Ramos (cell line): ENCODE results near the gene CYP39A1.

Experiments
- in situ Hi-C: fragments of 300-500 bp; cut with MboI; formaldehyde crosslinking; loops from one replicate; pipeline ENCODE4 v1.14.3; 2022; ENCODE audit warnings: low sequenced_read_pairs; ENCODE audit not compliant: unreplicated experiment

The CYP39A1 gene

DNA sequence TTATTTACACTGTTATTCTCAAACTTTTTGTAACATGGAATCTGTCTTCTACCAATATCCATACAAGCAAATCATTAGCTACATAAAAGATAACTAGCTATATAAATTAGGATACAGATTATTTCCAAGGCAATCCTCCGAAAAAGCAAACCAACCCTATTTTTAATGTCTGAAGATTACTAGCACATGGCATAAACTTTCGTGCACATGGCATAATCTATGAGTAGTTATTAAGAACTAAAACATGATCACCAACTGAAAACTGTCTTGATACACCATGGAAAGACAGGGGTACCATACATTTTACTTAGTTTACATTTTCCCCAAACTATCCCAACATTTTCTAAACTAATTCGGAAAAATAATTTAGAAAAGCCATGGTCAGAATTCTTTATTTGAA is 54.4 kb downstream of the CYP39A1 start:
- in situ Hi-C loops = no loop called here

DNA sequence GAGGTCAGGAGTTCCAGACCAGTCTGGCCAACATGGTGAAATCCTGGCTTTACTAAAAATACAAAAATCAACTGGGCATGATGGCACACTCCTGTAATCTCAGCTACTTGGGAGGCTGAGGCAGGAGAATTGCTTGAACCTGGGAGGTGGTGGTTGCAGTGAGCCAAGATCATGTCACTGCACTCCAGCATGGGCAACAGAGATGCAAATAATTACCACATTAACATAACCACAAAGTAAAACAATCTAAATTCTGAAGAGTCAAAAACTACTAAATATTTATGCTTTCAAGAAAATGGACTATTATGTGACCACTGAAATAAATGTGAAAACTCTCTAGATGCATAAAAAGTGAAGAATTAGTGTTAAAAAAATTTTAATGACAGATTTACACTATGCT is 59.9 kb downstream of the CYP39A1 start:
- in situ Hi-C loops = no loop called here

DNA sequence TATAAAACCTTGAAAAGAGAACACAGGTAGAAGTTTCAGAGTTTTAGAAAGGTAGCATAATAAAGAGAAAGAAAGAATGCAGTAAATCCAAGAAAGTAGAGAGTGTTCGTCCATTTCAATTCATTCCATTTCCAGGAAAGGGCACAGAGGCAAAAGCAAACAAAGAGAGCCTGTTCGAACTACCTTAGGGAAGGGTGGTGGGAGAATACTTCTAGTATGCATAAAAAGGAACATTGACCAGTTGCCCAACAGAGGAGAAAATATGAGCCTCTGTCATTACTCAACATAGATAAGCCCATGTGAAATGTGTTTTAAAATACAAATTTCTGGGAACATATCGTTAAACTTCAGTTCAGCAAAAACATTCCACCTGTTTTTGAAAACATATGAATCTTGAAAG is 60.6 kb downstream of the CYP39A1 start:
- in situ Hi-C loops = no loop called here

DNA sequence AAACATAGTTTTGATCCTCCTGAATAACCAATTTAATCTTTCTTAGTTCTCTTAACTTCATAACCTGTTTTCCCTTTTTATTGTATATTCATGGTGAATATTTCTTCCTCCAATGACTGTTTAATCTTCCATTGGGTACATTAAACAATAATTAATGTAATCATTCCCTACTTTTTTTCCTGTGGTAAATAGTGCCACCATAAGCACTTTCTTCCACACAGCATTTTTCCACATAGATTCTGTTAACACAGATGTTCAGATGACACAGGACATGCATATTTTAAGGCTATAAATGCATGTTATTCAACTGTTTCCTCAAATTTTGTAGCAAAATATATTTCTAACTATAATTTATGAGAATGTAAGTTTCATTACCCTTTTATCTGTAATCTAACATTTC is 61.9 kb downstream of the CYP39A1 start:
- in situ Hi-C loops = no loop called here

DNA sequence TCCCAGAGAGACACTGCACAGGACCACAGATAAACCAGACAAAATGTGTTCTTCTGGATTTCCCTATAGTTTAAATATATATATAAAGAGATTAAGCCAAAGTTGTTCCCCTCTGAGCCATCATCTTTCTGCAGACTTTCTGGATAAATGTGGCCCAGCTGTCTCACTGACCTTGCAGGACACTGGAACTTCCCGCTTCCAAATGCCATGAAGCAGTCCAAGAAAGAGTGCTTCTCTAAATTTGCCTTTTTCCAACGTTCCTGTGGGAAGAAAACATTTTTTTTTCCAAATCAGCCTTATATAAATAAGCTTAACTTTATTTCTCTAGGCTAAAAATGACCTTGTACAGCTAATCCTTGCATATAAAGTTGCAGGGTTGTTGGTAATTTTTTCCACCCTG is 65.7 kb downstream of the CYP39A1 start:
- in situ Hi-C loops = no loop called here

DNA sequence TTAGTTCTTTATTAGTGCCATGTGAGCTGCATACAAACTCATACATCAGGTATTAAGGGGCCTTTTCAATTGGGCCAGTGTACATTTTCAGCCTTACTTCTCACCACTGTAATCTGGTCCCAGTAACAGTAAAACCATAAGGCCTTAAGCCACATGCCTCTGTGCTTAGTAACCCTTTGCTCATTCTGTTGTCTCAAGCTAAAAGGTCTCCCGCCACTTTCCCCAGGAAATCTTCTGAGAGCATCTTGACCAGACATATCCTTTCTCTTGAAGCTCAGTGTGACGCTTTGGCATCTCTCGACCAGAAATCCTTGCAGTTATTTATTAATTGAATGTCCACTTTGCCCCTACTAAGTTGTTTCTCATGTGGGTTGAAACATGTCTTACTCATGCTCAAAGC is 68.0 kb downstream of the CYP39A1 start:
- in situ Hi-C loops = no loop called here

DNA sequence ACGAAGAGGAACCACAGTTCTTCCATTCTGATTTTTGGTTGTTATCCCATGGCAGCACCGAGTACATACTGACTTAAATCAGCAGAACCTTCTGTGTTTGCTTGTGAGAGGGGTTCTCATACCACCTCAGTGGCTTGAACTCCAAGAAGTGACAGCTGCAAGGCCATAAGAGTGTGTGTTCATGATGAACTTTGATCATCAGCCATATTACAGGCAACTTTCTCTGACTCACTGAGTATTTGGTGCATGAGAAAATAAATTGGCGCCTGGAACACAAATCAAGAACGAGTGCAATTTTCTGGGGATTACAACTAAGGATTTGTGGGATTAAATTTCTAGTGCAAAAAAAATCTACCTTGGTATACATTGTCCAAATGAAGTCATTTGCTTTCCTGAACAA is 68.9 kb downstream of the CYP39A1 start:
- in situ Hi-C loops = no loop called here

DNA sequence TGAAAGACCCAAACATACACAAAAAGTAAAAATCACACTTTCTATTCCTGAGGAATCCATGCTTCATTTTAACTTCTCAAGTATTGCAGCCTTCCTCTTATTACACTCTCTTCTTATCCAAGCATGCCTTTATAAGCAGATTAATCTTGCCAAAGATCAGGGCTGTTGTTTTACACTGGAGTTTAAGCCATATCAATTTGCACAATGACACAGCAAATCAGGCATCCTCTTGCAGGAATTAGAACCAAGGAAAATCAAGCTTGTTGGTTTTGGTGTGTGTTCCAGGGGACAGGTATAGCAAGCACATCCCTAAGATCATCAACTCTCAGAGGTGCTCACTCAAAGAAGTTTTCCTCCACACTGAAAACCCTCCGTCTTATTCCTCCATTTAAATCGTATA is 69.5 kb downstream of the CYP39A1 start:
- in situ Hi-C loops = no loop called here

DNA sequence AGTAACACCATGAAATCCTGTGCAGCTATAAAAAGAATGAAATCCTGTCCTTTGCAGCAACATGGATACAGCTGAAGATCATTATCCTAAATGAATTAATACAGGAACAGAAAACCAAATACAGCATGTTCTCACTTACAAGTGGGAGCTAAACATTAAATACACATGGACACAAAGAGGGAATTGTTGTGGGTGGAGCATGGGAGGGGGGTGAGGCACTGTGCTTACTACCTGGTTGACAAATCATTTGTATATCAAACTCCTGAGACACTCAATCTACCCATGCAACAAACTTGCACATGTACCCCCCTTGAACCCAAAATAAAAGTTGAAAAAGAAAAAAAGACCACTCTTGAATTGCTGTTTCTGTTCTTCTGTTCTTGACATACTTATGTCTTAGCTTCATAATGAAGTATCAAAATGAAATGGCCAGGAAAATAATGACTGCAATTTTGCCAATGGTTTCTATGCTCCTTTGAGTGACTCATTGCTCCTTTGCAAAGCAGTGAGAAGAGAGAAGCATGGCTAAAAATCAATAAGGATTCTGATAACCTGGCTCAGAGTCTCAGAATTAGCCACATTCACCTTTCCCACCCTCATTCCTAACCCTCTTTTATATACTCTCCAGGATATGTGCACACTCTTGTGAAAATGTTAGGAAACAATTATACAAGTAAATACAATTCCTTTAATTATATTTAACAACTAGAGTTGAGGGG is 71.0 kb downstream of the CYP39A1 start:
- in situ Hi-C loops = no loop called here

DNA sequence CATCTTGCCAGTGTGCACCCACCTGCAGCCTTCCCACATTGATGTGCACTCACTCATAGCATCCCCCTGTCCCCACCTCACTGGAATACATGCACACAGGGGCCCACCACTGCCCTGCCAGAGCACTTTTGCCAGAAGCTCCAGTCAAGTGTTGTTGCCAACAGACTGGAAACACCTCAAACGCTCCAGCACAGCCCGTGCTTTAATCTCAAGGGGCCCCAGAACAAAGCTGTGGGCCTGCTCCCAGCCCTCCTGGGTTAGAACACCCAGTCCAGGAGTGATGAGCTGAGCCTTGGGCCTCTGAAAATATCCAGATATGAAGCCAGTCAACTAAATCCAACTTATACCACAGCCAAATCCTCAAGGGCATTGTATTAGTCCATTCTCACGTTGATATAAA is 77.1 kb downstream of the CYP39A1 start:
- in situ Hi-C loops = no loop called here

DNA sequence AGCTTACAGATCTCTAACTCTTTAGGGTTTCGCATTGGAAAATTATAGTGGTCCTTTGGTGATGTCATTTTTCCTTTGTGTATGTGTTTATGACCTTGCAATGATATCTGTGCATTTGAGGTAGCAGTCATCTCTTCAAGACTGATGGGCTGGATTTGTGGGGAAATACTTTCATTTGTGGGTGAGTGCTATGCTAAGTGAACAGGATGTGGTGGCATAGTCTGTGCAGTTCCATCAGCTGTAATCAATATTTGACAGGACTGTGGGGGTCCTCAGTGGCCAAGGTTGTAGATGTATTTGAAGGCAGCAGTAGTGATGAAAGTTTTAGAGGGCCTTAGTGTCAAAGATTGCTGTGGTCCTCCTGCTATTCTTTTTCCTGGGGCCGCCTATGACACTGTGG is 79.5 kb downstream of the CYP39A1 start:
- in situ Hi-C loops = no loop called here

DNA sequence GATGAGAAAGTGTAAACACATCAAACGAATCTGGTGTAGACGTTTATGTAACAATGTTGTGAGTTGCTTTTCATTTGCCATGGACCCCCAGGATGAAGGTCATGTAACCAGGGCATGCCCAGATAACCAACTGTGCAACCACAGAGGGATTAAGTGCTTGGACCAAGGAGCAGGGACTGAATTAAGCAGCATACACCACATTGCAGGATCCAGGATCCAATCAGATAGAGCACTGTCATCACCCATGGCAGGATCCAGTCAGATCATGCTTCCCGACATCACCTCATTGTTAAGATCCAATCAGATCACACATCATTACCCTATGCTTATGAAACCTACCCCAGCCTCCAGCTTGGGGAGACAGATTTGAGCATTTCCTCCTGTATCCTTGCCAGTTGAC is 87.1 kb downstream of the CYP39A1 start:
- in situ Hi-C loops = no loop called here

DNA sequence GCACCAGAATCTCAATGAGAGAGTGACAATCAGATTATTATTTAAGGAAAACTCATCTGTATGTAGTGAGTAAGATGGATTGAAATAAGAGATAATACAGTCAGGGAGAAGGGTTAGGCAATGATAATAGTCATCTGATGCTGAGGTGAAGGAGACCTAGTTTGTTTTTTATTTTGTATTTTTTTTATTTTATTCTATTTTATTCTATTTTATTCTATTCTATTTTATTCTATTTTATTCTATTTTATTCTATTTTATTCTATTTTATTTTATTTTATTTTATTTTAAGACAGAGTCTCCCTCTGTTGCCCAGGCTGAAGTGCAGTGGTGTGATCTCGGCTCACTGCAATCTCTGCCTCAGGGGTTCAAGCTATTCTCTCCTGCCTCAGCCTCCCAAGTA is 88.7 kb downstream of the CYP39A1 start:
- in situ Hi-C loops = no loop called here

DNA sequence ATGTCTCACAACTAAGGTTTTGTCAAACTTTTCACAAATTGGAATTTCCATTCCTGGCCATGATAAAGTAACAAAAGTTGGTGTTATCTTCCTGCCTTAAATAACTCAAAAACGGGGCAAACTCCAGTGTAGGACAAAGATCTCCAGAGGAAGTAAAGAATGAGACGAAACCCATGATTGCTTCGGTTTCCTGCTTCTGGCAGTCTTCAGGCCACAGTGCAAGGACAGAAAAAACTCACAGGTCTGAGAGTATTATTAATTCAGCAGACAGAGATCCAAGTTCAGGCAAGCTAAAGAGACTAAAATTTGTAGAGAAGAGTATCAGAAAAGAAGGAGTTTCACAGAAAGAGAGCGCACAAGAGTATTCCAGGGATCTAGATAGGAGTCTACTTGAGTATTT is 96.6 kb downstream of the CYP39A1 start:
- in situ Hi-C loops = no loop called here

DNA sequence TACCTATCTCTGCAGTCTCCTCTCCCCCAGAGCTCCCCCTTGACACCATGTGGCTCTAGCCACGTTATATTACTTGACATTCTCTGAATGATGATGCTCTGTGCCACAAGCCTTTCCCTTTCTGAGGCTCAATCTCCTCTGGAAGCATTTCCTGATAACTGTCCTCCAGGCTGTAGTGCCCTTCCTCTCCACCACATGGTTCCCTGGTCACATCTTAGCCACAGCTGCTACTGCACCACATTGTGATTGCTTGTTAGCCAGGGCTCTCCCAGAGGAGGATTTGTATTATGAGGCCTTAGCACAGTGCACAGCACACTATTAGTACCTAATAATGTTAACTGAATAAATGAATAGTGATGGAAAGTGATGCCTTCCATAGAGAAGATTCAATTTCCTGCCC is 97.5 kb downstream of the CYP39A1 start:
- in situ Hi-C loops = no loop called here

DNA sequence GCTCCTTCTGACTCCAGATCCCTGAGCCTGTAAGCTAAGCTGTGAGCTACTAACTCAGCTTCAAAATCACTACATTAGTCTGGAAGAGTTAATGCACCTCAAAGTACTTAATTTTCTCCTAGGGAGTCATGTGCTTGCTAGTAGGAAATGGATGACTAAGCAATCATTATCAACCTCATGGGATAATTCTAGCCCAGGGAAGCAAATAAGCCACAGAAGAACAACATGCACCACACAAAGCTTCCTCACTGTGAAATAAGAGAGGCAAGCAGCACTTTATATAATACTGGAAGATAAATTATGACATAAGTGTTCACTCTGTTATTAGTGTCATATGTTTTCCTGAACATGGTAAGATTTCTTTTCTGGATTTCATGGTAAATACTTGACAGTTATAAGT is 103.5 kb downstream of the CYP39A1 start:
- in situ Hi-C loops = no loop called here

DNA sequence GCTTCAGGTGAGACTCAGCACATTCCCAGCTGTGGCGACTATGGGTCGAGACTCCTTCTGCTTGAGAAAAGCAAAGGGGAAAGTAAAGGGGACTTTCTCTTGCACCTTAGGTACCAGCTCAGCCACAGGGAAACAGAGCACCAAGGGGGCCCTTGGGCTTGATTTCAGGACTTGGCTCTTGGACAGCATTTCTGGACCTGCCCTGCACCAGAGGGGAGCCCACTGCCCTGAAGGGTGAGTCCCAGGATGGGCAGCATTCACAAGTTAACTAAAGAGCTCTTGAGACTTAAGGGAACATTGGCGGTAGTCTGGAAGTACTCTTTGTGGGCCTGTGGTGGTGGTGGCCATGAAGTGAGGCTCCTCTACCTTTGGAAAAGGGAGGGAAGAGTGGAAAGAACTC is 111.1 kb downstream of the CYP39A1 start:
- in situ Hi-C loops = no loop called here

DNA sequence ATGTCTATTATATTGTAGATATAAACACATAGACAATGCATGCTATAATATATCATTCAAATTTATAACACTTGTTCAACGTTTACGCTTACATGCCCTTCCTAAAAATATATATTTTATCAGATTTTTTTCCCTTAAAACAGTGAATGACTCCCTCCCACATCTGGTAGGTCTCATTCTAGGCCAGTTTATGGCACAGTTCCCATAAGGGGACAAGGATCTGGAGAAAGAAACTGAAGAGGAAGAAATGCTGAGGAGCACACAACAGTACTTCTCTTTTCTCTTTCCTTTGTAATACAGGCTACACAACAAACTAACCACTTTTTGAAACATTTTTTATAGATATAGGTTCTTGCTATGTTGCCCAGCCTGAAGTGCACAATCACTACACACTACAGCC is 112.8 kb downstream of the CYP39A1 start:
- in situ Hi-C loops = no loop called here

DNA sequence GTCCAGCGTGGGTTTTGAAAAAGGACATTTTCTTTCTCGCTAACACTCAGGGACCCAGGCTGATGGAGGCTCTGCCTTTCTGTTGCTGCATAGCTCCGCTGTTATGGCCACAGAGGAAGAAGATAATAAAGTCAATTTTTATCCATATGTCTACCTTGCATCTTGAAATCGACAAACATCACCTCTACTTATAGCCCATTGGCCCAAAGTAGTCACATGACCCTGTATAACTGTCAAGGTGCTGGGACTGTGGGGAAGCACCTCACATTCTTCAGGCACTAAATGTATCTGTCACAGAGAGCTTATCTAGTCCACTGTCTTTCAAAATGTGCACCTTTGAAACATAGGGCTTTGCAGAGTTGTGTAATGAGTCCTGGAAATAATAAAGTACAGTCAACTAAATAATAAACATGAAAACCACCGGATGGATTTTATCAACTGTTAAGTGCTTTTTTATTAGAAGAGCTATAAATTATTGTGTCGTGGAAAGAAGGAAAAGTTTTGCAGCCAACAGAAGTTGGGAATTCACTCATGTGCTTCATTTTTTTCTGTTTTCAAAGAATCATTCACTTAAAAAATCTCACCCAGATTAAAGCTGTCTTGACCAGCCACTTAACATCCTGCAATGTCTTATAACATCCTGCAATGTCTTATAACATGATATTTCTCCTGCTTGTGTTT is 113.7 kb downstream of the CYP39A1 start:
- in situ Hi-C loops = no loop called here

DNA sequence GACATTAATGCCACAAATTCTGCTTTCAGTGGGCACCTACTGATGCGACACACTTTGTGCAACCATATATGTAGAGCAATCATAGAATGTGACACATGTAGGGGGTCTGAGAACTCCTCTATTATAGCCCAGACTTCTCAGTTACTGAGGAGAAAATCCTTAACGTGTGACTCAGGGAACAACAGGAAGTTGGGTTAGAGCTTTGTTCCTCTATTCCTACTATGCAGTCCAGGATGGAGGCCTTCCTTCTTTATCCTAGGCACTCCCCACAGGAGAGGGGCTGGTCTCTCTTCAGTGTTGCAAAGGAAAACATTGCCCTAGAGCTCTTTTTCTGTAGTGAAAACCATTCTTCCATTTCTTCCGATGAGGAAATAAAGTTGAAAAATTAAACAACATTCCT is 121.7 kb downstream of the CYP39A1 start:
- in situ Hi-C loops = no loop called here

DNA sequence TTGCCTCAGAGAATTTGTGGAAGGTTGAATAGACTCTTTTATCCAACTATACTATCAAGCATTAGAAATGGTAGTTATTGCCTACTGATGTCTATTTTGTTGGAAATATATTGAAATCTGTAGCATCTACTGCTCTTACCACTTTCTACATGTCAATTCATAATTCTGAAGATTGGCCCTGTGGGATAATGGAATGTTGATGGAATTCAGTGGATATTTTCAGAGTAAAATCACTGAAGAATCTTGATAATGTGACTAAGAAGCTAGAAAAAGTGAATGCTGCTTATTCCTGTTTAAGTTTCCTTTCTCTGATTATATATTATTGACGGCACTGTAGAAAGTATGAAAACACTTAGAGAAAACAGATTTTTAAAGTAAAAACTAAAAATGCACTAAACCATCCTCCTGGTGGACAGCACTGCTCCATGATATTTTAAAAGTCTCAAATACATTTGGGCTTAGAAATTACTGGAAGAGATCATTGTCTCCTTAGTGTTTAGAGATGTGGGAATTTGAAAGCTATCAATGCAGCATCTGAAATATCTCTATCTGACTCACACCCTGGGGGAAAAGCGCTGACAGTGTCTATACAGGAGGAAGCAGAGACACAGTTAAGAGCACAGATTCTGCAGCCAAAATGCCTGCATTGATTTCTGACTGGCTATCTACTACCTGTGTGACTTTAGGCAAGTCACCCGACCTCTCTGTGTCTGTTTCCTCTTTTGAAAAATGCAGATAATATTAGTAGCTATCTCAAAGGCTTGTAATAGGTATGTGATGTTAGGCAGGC is 123.5 kb downstream of the CYP39A1 start:
- in situ Hi-C loops = no loop called here
